H1 (cell line): ENCODE measurements around the gene PPFIBP2. TPM values are rescaled to one million over a fixed set of nuclear protein-coding genes. Genes with fewer than 3 reads are reported as not detected.

Experiments
- CTCF ChIA-PET: fragments of 300-600 bp; sonication (Branson Sonifier 250); formaldehyde crosslinking; loops from one replicate; lab custom pipeline; 2021; ENCODE audit not compliant: partially characterized antibody; lab: Charles Lee
- POLR2A ChIA-PET: fragments of 300-600 bp; sonication (Branson Sonifier 250); formaldehyde crosslinking; loops from one replicate; lab custom pipeline; 2021; ENCODE audit warnings: inconsistent platforms; ENCODE audit not compliant: partially characterized antibody; lab: Charles Lee
- DNase-seq, 2 experiments: peaks; one replicate each; pipeline versions ENCODE4 v3.0.0 to v3.0.0-alpha.2; 2010 to 2022; ENCODE audit warnings: low spot score in 2 of 2, low read depth in 1 of 2, mixed read lengths in 1 of 2
- FAIRE-seq: peaks from 2 replicates; lab custom pipeline; 2011; peaks lifted over from hg19 to GRCh38; lab: Jason Lieb, UNC
- H2AFZ ChIP-seq: 2 replicates; pipeline ENCODE4 v1.8.1; 2012; ENCODE audit warnings: low read length, inconsistent platforms
- H2AK5ac ChIP-seq: 2 replicates; pipeline ENCODE4 v1.6.1; 2013; ENCODE audit warnings: low read depth, low read length
- H2BK120ac ChIP-seq: replicated peaks from 2 replicates; pipeline ENCODE3; 2013; ENCODE audit warnings: low read depth, low read length, inconsistent platforms
- H2BK12ac ChIP-seq: 2 replicates; pipeline ENCODE4 v1.6.1; 2013; ENCODE audit warnings: low read depth, low read length
- H2BK15ac ChIP-seq: 2 replicates; pipeline ENCODE4 v1.6.1; 2013; ENCODE audit warnings: low read length
- H2BK20ac ChIP-seq: 2 replicates; pipeline ENCODE4 v1.6.1; 2013; ENCODE audit warnings: low read length
- H2BK5ac ChIP-seq: 2 replicates; pipeline ENCODE4 v1.6.1; 2013; ENCODE audit warnings: low read depth, low read length
- H3K14ac ChIP-seq: 2 replicates; pipeline ENCODE4 v1.6.1; 2013; ENCODE audit warnings: inconsistent platforms; ENCODE audit not compliant: insufficient read length
- H3K18ac ChIP-seq: 2 replicates; pipeline ENCODE4 v1.6.1; 2013; ENCODE audit warnings: low read length; ENCODE audit errors: extremely low read depth
- H3K23ac ChIP-seq: 2 replicates; pipeline ENCODE4 v1.6.1; 2013; ENCODE audit warnings: inconsistent platforms; ENCODE audit not compliant: insufficient read length
- H3K23me2 ChIP-seq: 2 replicates; pipeline ENCODE4 v1.6.1; 2013; ENCODE audit warnings: low read depth, low read length
- H3K27ac ChIP-seq: 2 replicates; pipeline ENCODE4 v1.6.1; 2011; ENCODE audit warnings: low read depth, low read length, inconsistent platforms
- H3K27me3 ChIP-seq, 4 experiments: replicated peaks in 1 of 4; 1 replicate in 1 of 4; 2 replicates in 3 of 4; pipeline versions ENCODE4 v1.6.1 to v1.8.1; 2011 to 2013; ENCODE audit warnings: low read length in 3 of 4, mild to moderate bottlenecking in 3 of 4, inconsistent platforms in 2 of 4, mixed read lengths in 2 of 4, moderate library complexity in 1 of 4; ENCODE audit not compliant: control insufficient read depth in 3 of 4, insufficient read depth in 3 of 4; ENCODE audit errors: extremely low read depth in 1 of 4
- H3K36me3 ChIP-seq, 4 experiments: 2 replicates each; pipeline versions ENCODE4 v1.6.1 to v1.8.1; 2011 to 2013; ENCODE audit warnings: mild to moderate bottlenecking in 4 of 4, low read length in 3 of 4, moderate library complexity in 2 of 4, control low read depth in 1 of 4, inconsistent platforms in 1 of 4; ENCODE audit not compliant: insufficient read depth in 4 of 4, control insufficient read depth in 2 of 4
- H3K4ac ChIP-seq: replicated peaks from 2 replicates; pipeline ENCODE3; 2013; ENCODE audit warnings: low read length, low read depth, mixed read lengths, inconsistent platforms; ENCODE audit not compliant: insufficient read length
- H3K4me1 ChIP-seq, 4 experiments: replicated peaks in 1 of 4; 1 replicate in 1 of 4; 2 replicates in 3 of 4; pipeline versions ENCODE4 v1.6.1 to v1.8.1; 2011 to 2013; ENCODE audit warnings: low read length in 3 of 4, inconsistent platforms in 2 of 4, mixed read lengths in 1 of 4; ENCODE audit not compliant: insufficient read depth in 4 of 4, control insufficient read depth in 3 of 4
- H3K4me2 ChIP-seq, 2 experiments: 2 replicates each; pipeline versions ENCODE4 v1.6.1 to v1.8.1; 2011 to 2013; ENCODE audit warnings: low read depth in 2 of 2, low read length in 2 of 2, control low read depth in 1 of 2, inconsistent platforms in 1 of 2, mild to moderate bottlenecking in 1 of 2; ENCODE audit not compliant: insufficient read depth in 1 of 2
- H3K4me3 ChIP-seq, 4 experiments: fragments of 200-600, 300-600 bp in 1 of 4; sonication (generic), shearing (Covaris generic), sonication (Bioruptor Twin) in 1 of 4; 2 replicates each; pipeline versions ENCODE4 v1.5.1 to v1.8.1; 2011 to 2016; ENCODE audit warnings: low read length in 4 of 4, low read depth in 3 of 4, control low read depth in 2 of 4, inconsistent platforms in 2 of 4, mild to moderate bottlenecking in 2 of 4, mixed read lengths in 1 of 4, moderate library complexity in 1 of 4; ENCODE audit not compliant: insufficient read depth in 2 of 4; ENCODE audit errors: extremely low read depth in 1 of 4
- H3K56ac ChIP-seq: replicated peaks from 2 replicates; pipeline ENCODE3; 2013; ENCODE audit warnings: low read depth, mild to moderate bottlenecking, mixed read lengths, low read length, inconsistent platforms; ENCODE audit not compliant: insufficient read length
- H3K79me1 ChIP-seq: 2 replicates; pipeline ENCODE4 v1.6.1; 2013; ENCODE audit warnings: low read depth, low read length, control low read depth
- H3K79me2 ChIP-seq, 2 experiments: 2 replicates each; pipeline versions ENCODE4 v1.6.1 to v1.8.1; 2012 to 2013; ENCODE audit warnings: low read length in 2 of 2, mild to moderate bottlenecking in 2 of 2, inconsistent platforms in 1 of 2; ENCODE audit not compliant: insufficient read depth in 2 of 2, control insufficient read depth in 1 of 2
- H3K9ac ChIP-seq, 4 experiments: replicated peaks in 1 of 4; 1 replicate in 1 of 4; 2 replicates in 3 of 4; pipeline versions ENCODE4 v1.6.1 to v1.8.1; 2011 to 2013; ENCODE audit warnings: low read depth in 3 of 4, low read length in 3 of 4, control low read depth in 2 of 4, mild to moderate bottlenecking in 2 of 4, moderate library complexity in 2 of 4, inconsistent platforms in 1 of 4; ENCODE audit errors: extremely low read depth in 1 of 4
- H3K9me3 ChIP-seq, 2 experiments: 2 replicates each; pipeline versions ENCODE4 v1.6.1 to v1.8.1; 2012 to 2013; ENCODE audit warnings: mild to moderate bottlenecking in 2 of 2, moderate library complexity in 2 of 2, control low read depth in 1 of 2, inconsistent platforms in 1 of 2, low read depth in 1 of 2, low read length in 1 of 2, mixed read lengths in 1 of 2; ENCODE audit not compliant: insufficient read depth in 2 of 2
- H4K20me1 ChIP-seq, 2 experiments: replicated peaks in 1 of 2; 2 replicates each; pipeline versions ENCODE3 to v1.8.1; 2011 to 2013; ENCODE audit warnings: inconsistent platforms in 2 of 2, low read length in 2 of 2, mild to moderate bottlenecking in 1 of 2; ENCODE audit not compliant: insufficient read depth in 2 of 2, control insufficient read depth in 1 of 2
- H4K5ac ChIP-seq: 2 replicates; pipeline ENCODE4 v1.6.1; 2013; ENCODE audit warnings: low read length, low read depth, mixed read lengths, inconsistent platforms; ENCODE audit not compliant: insufficient read length
- H4K8ac ChIP-seq: 2 replicates; pipeline ENCODE4 v1.8.0; 2013; ENCODE audit warnings: mild to moderate bottlenecking, moderate library complexity, low read length, inconsistent platforms; ENCODE audit not compliant: insufficient read depth; ENCODE audit errors: extremely low read depth
- H4K91ac ChIP-seq: replicated peaks from 2 replicates; pipeline ENCODE3; 2013; ENCODE audit warnings: low read length, mixed read lengths, inconsistent platforms; ENCODE audit not compliant: insufficient read length
- BACH1 ChIP-seq: IDR thresholded peaks from 2 replicates; pipeline ENCODE4 v1.6.1; 2012; ENCODE audit warnings: low read length, improper control_type of control experiment
- CBX8 ChIP-seq: fragments of 300-800, 300-1000 bp; sonication (generic); IDR thresholded peaks from 2 replicates; pipeline ENCODE4 v1.7.1; 2016; ENCODE audit warnings: low read depth, low read length, borderline replicate concordance
- CEBPB ChIP-seq: IDR thresholded peaks from 2 replicates; pipeline ENCODE4 v1.6.1; 2012; ENCODE audit warnings: low read depth, low read length
- CREB1 ChIP-seq: IDR thresholded peaks from 2 replicates; pipeline ENCODE4 v1.6.1; 2012; ENCODE audit warnings: inconsistent platforms
- EGR1 ChIP-seq: IDR thresholded peaks from 2 replicates; pipeline ENCODE4 v1.6.1; 2011; ENCODE audit warnings: low read depth, low read length, borderline replicate concordance
- EZH2 ChIP-seq: fragments of 200-600 bp; sonication (generic); IDR thresholded peaks from 2 replicates; pipeline ENCODE4 v1.7.1; 2012; ENCODE audit warnings: low read depth, mild to moderate bottlenecking, moderate library complexity, low read length, inconsistent platforms; ENCODE audit not compliant: severe bottlenecking
- FOSL1 ChIP-seq: IDR thresholded peaks from 2 replicates; pipeline ENCODE4 v1.6.1; 2011; ENCODE audit warnings: mild to moderate bottlenecking, low read depth, low read length, moderate library complexity; ENCODE audit not compliant: insufficient read depth
- GABPA ChIP-seq: IDR thresholded peaks from 2 replicates; pipeline ENCODE4 v1.6.1; 2011; ENCODE audit warnings: mild to moderate bottlenecking, low read length, moderate library complexity, borderline replicate concordance; ENCODE audit not compliant: insufficient read depth
- RBBP5 ChIP-seq: IDR thresholded peaks from 2 replicates; pipeline ENCODE4 v1.7.1; 2012; ENCODE audit warnings: low read depth, mild to moderate bottlenecking, inconsistent platforms, low read length, moderate library complexity, borderline replicate concordance
- SP2 ChIP-seq: IDR thresholded peaks from 2 replicates; pipeline ENCODE4 v1.6.1; 2012; ENCODE audit warnings: mild to moderate bottlenecking, low read length, inconsistent platforms
- TAF1 ChIP-seq: IDR thresholded peaks from 2 replicates; pipeline ENCODE4 v1.6.1; 2011; ENCODE audit warnings: mild to moderate bottlenecking, low read depth, low read length
- TAF7 ChIP-seq: optimal IDR thresholded peaks from 2 replicates; pipeline ENCODE3; 2011; ENCODE audit warnings: low read depth, mild to moderate bottlenecking, inconsistent platforms, low read length, moderate library complexity, borderline replicate concordance
- TBP ChIP-seq: IDR thresholded peaks from 2 replicates; pipeline ENCODE4 v1.6.1; 2011; ENCODE audit warnings: low read depth, low read length, improper control_type of control experiment
- ZNF274 ChIP-seq: IDR thresholded peaks from 2 replicates; pipeline ENCODE4 v1.7.0; 2012; ENCODE audit warnings: low read length, borderline replicate concordance; ENCODE audit errors: extremely low read depth
- WGBS, 2 experiments: shearing (Covaris generic) in 1 of 2; methylation state at CpG; one replicate each; pipeline versions ENCODE4 v1.1.6 to v1.1.7; 2013 to 2015; ENCODE audit warnings: low lambda C conversion rate in 2 of 2, mixed read lengths in 2 of 2, inconsistent platforms in 1 of 2, low coverage in 1 of 2, missing lambda C conversion rate in 1 of 2; ENCODE audit not compliant: insufficient replicate concordance in 2 of 2, insufficient coverage in 1 of 2, insufficient read length in 1 of 2; ENCODE audit errors: extremely low coverage in 1 of 2, missing lambda C conversion rate in 1 of 2; 5-methylcytosine and 5-hydroxymethylcytosine counted together
- polyA plus RNA-seq, 7 experiments: library from polyadenylated mRNA; depleted of rRNA in 3 of 7; stranded (reverse) in 5 of 7; unstranded in 2 of 7; fragments of >200 nt in 5 of 7; fragments of 200-250 nt in 2 of 7; gene quantifications; 1 replicate in 5 of 7; 2 replicates in 1 of 7; 4 replicates in 1 of 7; pipeline versions ENCODE4 v1.2.1 to v1.2.3, GENCODE V29; 2011 to 2013; ENCODE audit warnings: missing spikeins in 2 of 7, mixed read lengths in 2 of 7
- total RNA-seq: library from RNA; stranded (reverse); fragmentation: NEBNext Ultra II Directional; extraction: Animal tissue kit (Norgen Biotek cat#: 25700); gene quantifications from 2 replicates; pipeline ENCODE4 v1.2.1, GENCODE V29; 2021

The PPFIBP2 gene
- total and polyA plus RNA-seq, 2 of the 8 experiments (the other 6 are each of a cell fraction or from before 2014, with no cell fraction given), result 5.5 to 9.8 TPM

GRCh38 chr11:7518811-7519562, 5.2 kb downstream of the PPFIBP2 start:
- ChIA-PET CTCF (interaction anchor here (1.2 to 1.4 kb wide), 3 partner anchors 29 to 169 kb away, joined by 3 read pairs; no protein-coding TSS in a partner anchor), POLR2A (no interaction called here)
- H2BK20ac ChIP-seq, result no peak overlapping the region
- no peak overlapping the region for H4K5ac ChIP-seq
- no peak overlapping the region for H3K9ac ChIP-seq
- no peak overlapping the region for H3K4ac ChIP-seq
- no peaks in the 10 kb centered on the region for H3K79me2 ChIP-seq
- H4K20me1 ChIP-seq, result peaks cover 1 to 2% of the 10 kb centered on the region in 2 experiments
- no peak overlapping the region for H2AK5ac ChIP-seq
- no peak overlapping the region for H2BK120ac ChIP-seq
- H4K8ac ChIP-seq, result no peak overlapping the region
- no peak for DNase-seq
- no peak overlapping the region for H3K23ac ChIP-seq
- no peaks in the 10 kb centered on the region for H3K36me3 ChIP-seq
- H3K27ac ChIP-seq, result no peak overlapping the region
- no peak overlapping the region for H2BK12ac ChIP-seq
- H4K91ac ChIP-seq, result no peak overlapping the region
- H3K56ac ChIP-seq, result no peak overlapping the region
- H3K79me1 ChIP-seq, result no peaks in the 10 kb centered on the region
- peaks cover 0 to 7% (median 1%) of the 10 kb centered on the region in 4 experiments; a peak in 3 of 7 replicates for H3K4me1 ChIP-seq
- no peak overlapping the region for H2AFZ ChIP-seq
- H3K18ac ChIP-seq, result no peak overlapping the region
- no peak overlapping the region for H3K14ac ChIP-seq
- no peak overlapping the region for H2BK15ac ChIP-seq
- peaks cover 0 to 17% (median 9%) of the 10 kb centered on the region in 4 experiments; a peak in 4 of 7 replicates for H3K27me3 ChIP-seq
- no peaks in the 10 kb centered on the region for H3K9me3 ChIP-seq
- FAIRE-seq, result no peak
- H2BK5ac ChIP-seq, result no peak overlapping the region
- H3K4me2 ChIP-seq, result no peak overlapping the region
- H3K23me2 ChIP-seq, result peaks cover 5% of the 10 kb centered on the region; the same call in 1 of the 2 replicates
- WGBS, 2 experiments, result 91 to 100% methylated on average over 3 to 23 of the region's 23 CpGs
- H3K4me3 ChIP-seq, result no peak overlapping the region
- no peak for TF ChIP-seq CBX8
- no peak for TF ChIP-seq RBBP5
- no peak for TF ChIP-seq CREB1
- no peak for TF ChIP-seq SP2
- TF ChIP-seq TAF7, result no peak
- TF ChIP-seq CEBPB, result no peak
- TF ChIP-seq TAF1, result no peak
- no peak for TF ChIP-seq ZNF274
- TF ChIP-seq GABPA, result no peak
- TF ChIP-seq EGR1, result no peak
- no peak for TF ChIP-seq TBP
- TF ChIP-seq EZH2, result no peak
- TF ChIP-seq BACH1, result no peak
- TF ChIP-seq FOSL1, result no peak
